ENCODE results near the gene ZAP70.

DNA sequence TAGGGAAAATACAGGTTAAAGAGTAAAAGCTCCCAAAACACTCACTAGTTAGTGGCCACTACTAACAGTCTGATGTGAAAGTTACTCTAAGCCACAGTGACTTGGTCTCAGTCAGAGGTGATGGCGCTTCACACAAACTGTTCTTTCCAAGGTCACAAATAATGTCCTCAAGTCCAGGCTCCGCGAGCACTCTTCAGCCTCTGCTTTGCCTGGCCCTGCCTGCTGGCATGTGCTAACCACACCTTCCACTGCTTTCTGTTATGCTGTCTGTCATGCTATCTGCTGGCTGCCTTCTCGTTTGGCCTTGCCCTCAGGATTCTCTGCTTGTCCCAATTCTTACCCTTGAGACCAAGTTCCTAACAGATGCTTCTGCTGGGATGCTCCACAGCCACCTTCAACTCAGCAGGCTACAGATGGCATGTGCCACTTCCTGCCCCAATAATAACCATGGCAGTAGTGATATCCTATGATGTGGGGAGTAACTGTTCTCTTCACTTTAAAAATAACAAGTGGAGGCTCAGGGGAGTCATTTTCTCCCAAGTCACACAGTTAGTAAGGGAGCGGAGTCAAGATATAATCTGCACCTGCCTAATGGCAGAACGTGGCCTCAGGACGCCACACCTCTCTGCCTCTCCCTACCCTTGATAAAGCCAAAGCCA lies 75.7 kb downstream of the ZAP70 start:
- TF ChIP-seq, protein P1, sequence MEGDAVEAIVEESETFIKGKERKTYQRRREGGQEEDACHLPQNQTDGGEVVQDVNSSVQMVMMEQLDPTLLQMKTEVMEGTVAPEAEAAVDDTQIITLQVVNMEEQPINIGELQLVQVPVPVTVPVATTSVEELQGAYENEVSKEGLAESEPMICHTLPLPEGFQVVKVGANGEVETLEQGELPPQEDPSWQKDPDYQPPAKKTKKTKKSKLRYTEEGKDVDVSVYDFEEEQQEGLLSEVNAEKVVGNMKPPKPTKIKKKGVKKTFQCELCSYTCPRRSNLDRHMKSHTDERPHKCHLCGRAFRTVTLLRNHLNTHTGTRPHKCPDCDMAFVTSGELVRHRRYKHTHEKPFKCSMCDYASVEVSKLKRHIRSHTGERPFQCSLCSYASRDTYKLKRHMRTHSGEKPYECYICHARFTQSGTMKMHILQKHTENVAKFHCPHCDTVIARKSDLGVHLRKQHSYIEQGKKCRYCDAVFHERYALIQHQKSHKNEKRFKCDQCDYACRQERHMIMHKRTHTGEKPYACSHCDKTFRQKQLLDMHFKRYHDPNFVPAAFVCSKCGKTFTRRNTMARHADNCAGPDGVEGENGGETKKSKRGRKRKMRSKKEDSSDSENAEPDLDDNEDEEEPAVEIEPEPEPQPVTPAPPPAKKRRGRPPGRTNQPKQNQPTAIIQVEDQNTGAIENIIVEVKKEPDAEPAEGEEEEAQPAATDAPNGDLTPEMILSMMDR (conservative IDR thresholded peaks at IDR 0.05; ENCODE audit: low read length) = no peak
- TF ChIP-seq EZH2phosphoT487 (IDR thresholded peaks at IDR 0.05; ENCODE audit: borderline replicate concordance) = no peak

Data from Loucy (cell line).